ENCODE measurements around the gene APOBEC3G.
"Not testable (repeated sequence)": the region's sequence is repeated elsewhere in the genome, so short reads cannot be mapped to it uniquely, and the experiment has no call there.

The APOBEC3G gene

GRCh38 chr22:39077026-39077840 is at the start of gene APOBEC3G:
Gene APOBEC3G (plus strand): TSS chr22:39077275. CDS start chr22:39077362, 87 bp downstream.
- DNase-seq (ENCODE audit: low spot score) = peak; percentile 45

GRCh38 chr22:39027717-39028116 is 49.4 kb upstream of the APOBEC3G start:
- DNase-seq (ENCODE audit: low spot score) = no peak

- no peak for DNase-seq (ENCODE audit: low spot score)
Measured at GRCh38 chr22:39028281-39028680, 48.8 kb upstream of the APOBEC3G start.

GRCh38 chr22:39029227-39029626 is 47.8 kb upstream of the APOBEC3G start:
- DNase-seq (ENCODE audit: low spot score) = no peak

GRCh38 chr22:39030705-39031104 is 46.4 kb upstream of the APOBEC3G start:
- no peak for DNase-seq (ENCODE audit: low spot score)

- DNase-seq (ENCODE audit: low spot score) = not testable (repeated sequence)
Measured at GRCh38 chr22:39031434-39032295, 45.4 kb upstream of the APOBEC3G start.

GRCh38 chr22:39037071-39037470 is 40.0 kb upstream of the APOBEC3G start:
- not testable (repeated sequence) for DNase-seq (ENCODE audit: low spot score)

- no peak for DNase-seq (ENCODE audit: low spot score)
Measured at GRCh38 chr22:39039306-39040126, 37.6 kb upstream of the APOBEC3G start.

- DNase-seq (ENCODE audit: low spot score) = not testable (repeated sequence)
Measured at GRCh38 chr22:39040155-39040537, 36.9 kb upstream of the APOBEC3G start.

GRCh38 chr22:39040538-39041296 is 36.4 kb upstream of the APOBEC3G start, which contains the start of gene APOBEC3F:
Gene APOBEC3F (plus strand): TSS chr22:39040864. CDS start chr22:39040961, 97 bp downstream.
- DNase-seq (ENCODE audit: low spot score) = peak; percentile 36

- no peak for DNase-seq (ENCODE audit: low spot score)
Measured at GRCh38 chr22:39041908-39042307, 35.2 kb upstream of the APOBEC3G start.

GRCh38 chr22:39043063-39043462 is 34.0 kb upstream of the APOBEC3G start:
- DNase-seq (ENCODE audit: low spot score) = not testable (repeated sequence)

GRCh38 chr22:39045136-39045535 is 31.9 kb upstream of the APOBEC3G start:
- DNase-seq (ENCODE audit: low spot score) = not testable (repeated sequence)

- DNase-seq (ENCODE audit: low spot score) = not testable (repeated sequence)
Measured at GRCh38 chr22:39049486-39049885, 27.6 kb upstream of the APOBEC3G start.

- DNase-seq (ENCODE audit: low spot score) = not testable (repeated sequence)
Measured at GRCh38 chr22:39051844-39052495, 25.1 kb upstream of the APOBEC3G start.

- no peak for DNase-seq (ENCODE audit: low spot score)
Measured at GRCh38 chr22:39055658-39056057, 21.4 kb upstream of the APOBEC3G start.

GRCh38 chr22:39061290-39061689 is 15.8 kb upstream of the APOBEC3G start:
- DNase-seq (ENCODE audit: low spot score) = not testable (repeated sequence)

GRCh38 chr22:39061951-39062350 is 15.1 kb upstream of the APOBEC3G start:
- not testable (repeated sequence) for DNase-seq (ENCODE audit: low spot score)

GRCh38 chr22:39063904-39064303 is 13.2 kb upstream of the APOBEC3G start:
- DNase-seq (ENCODE audit: low spot score) = not testable (repeated sequence)
